Panc1 (cell line): Measurements from ENCODE around the gene SOAT1. TPM values are rescaled to one million over a fixed set of nuclear protein-coding genes. Genes with fewer than 3 reads are reported as not detected.

Source experiments
- ATAC-seq: fragments of 200-7000 bp; cut with Tn5 transposase; 2 replicates; pipeline ENCODE4 v1.9.1; 2020; ENCODE audit warnings: mild to moderate bottlenecking, moderate library complexity
- BruUV-seq: library from RNA; stranded (reverse); fragments of 400-500 nt; replicated peaks from 2 replicates; lab custom pipeline; 2021; lab: Mats Ljungman, UMichigan
- CTCF ChIA-PET: fragments of 300-600 bp; sonication (Branson Sonifier 250); formaldehyde crosslinking; loops from one replicate; lab custom pipeline; 2022; ENCODE audit warnings: antibody characterized with exemption; lab: Charles Lee
- POLR2A ChIA-PET: fragments of 300-600 bp; sonication (Branson Sonifier 250); formaldehyde crosslinking; loops from one replicate; lab custom pipeline; 2022; ENCODE audit warnings: antibody characterized with exemption; lab: Charles Lee
- DNase-seq: peaks from one replicate; pipeline ENCODE4 v3.0.0-alpha.2; 2010; ENCODE audit warnings: low read depth, low spot score
- H3K27ac ChIP-seq: 2 replicates; pipeline ENCODE4 v1.5.1; 2011; ENCODE audit warnings: mild to moderate bottlenecking, low read length, inconsistent platforms
- H3K27me3 ChIP-seq: fragments of 200-500 bp; sonication (Bioruptor generic); 2 replicates; pipeline ENCODE4 v1.6.0; 2014; ENCODE audit warnings: low read length, inconsistent platforms; ENCODE audit not compliant: control insufficient read depth, insufficient read depth
- H3K36me3 ChIP-seq: fragments of 200-500 bp; sonication (Bioruptor generic); 2 replicates; pipeline ENCODE4 v1.5.1; 2014; ENCODE audit warnings: inconsistent platforms, mild to moderate bottlenecking, low read length, moderate library complexity; ENCODE audit not compliant: control insufficient read depth, insufficient read depth
- H3K4me1 ChIP-seq: 2 replicates; pipeline ENCODE4 v1.5.1; 2011; ENCODE audit warnings: inconsistent platforms, mild to moderate bottlenecking, low read length, moderate library complexity; ENCODE audit not compliant: control insufficient read depth, insufficient read depth
- H3K4me3 ChIP-seq, 2 experiments: 2 replicates each; pipeline ENCODE4 v1.5.1; 2011 to 2012; ENCODE audit warnings: low read depth in 2 of 2, low read length in 2 of 2, mild to moderate bottlenecking in 2 of 2, inconsistent platforms in 1 of 2, moderate library complexity in 1 of 2
- H3K9me3 ChIP-seq: fragments of 200-500 bp; sonication (Bioruptor generic); 2 replicates; pipeline ENCODE4 v1.5.1; 2014; ENCODE audit warnings: low read depth, mild to moderate bottlenecking, inconsistent platforms, low read length, moderate library complexity; ENCODE audit not compliant: control insufficient read depth, insufficient read depth
- POLR2AphosphoS5 ChIP-seq: IDR thresholded peaks from 2 replicates; pipeline ENCODE4 v1.6.1; 2012; ENCODE audit warnings: mild to moderate bottlenecking, low read depth, low read length, moderate library complexity
- SIN3A ChIP-seq: IDR thresholded peaks from 2 replicates; pipeline ENCODE4 v1.6.1; 2012; ENCODE audit warnings: low read depth, mild to moderate bottlenecking, low read length, moderate library complexity, borderline replicate concordance; ENCODE audit not compliant: insufficient read depth
- TCF7L2 ChIP-seq: IDR thresholded peaks from 2 replicates; pipeline ENCODE4 v1.6.1; 2011; ENCODE audit warnings: mild to moderate bottlenecking, low read depth, low read length, inconsistent platforms
- in situ Hi-C: cut with HindIII; loops from 2 replicates; pipeline ENCODE4 v1.10.0; 2016; ENCODE audit warnings: low sequenced_read_pairs, low pct_unique_long_range_greater_than_20kb
- intact Hi-C: fragments of 100-400 bp; cut with micrococcal nuclease; formaldehyde crosslinking; loops from one replicate; pipeline ENCODE4 v1.10.0; 2022; ENCODE audit not compliant: unreplicated experiment
- total RNA-seq: library from RNA; stranded (reverse); gene quantifications from one replicate; pipeline ENCODE4 v1.2.1, GENCODE V29; 2021; ENCODE audit not compliant: unreplicated experiment
- TF ChIP-seq, protein P1 (sequence below): fragments of 450-650 bp; IDR thresholded peaks from 2 replicates; pipeline ENCODE4 v1.5.1; 2017; ENCODE audit warnings: mild to moderate bottlenecking
- TF ChIP-seq, protein P2 (sequence below), 2 experiments: IDR thresholded peaks; 2 replicates each; pipeline ENCODE4 v1.6.1; 2011 to 2012; ENCODE audit warnings: low read depth in 2 of 2, control low read depth in 1 of 2, low read length in 1 of 2, mild to moderate bottlenecking in 1 of 2, moderate library complexity in 1 of 2; ENCODE audit not compliant: insufficient read depth in 1 of 2

Gene SOAT1
- total RNA-seq, 1 experiment from 2014 or later, result 57.2 TPM

DNA sequence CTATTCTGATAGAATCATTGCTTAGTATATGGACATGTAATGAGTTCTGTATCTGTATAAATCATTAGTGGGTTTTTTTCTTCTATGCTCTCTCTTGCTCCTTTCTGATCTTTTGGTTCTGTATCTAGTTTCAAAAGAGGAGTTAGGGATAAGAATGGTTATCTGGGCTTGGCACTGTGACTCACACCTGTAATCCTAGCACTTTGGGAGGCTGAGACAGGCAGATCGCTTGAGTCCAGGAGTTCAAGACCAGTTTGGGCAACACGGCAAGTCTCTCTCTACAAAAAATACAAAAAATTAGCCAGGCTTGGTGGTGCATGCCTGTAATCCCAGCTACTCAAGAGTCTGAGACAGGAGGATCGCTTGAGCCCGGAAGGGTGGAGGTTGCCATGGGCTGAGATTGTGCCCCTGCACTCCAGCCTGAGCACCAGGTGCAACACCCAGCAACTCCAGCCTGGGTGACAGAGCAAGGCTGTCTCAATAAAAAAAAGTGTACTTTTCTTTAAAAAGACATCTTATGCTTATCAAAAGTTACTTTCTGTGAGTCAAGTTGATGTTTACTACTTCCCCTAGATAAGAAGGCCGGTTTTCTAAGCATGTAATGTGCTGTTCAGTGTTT, 44.5 kb downstream of the SOAT1 start:
- Histone ChIP-seq H3K27ac (no peak overlapping the region), H3K36me3 (peaks cover 12% of the 10 kb centered on the region), H3K9me3 (no peaks in the 10 kb centered on the region), H3K27me3 (no peaks in the 10 kb centered on the region), H3K4me1 (no peaks in the 10 kb centered on the region), H3K4me3 (no peak overlapping the region)
- ChIA-PET POLR2A (no interaction called here), CTCF (no interaction called here)
- DNase-seq, result no peak
- TF ChIP-seq TCF7L2, result no peak
- TF ChIP-seq, protein P1, sequence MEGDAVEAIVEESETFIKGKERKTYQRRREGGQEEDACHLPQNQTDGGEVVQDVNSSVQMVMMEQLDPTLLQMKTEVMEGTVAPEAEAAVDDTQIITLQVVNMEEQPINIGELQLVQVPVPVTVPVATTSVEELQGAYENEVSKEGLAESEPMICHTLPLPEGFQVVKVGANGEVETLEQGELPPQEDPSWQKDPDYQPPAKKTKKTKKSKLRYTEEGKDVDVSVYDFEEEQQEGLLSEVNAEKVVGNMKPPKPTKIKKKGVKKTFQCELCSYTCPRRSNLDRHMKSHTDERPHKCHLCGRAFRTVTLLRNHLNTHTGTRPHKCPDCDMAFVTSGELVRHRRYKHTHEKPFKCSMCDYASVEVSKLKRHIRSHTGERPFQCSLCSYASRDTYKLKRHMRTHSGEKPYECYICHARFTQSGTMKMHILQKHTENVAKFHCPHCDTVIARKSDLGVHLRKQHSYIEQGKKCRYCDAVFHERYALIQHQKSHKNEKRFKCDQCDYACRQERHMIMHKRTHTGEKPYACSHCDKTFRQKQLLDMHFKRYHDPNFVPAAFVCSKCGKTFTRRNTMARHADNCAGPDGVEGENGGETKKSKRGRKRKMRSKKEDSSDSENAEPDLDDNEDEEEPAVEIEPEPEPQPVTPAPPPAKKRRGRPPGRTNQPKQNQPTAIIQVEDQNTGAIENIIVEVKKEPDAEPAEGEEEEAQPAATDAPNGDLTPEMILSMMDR, result no peak
- no peak for TF ChIP-seq POLR2AphosphoS5
- no peak for ATAC-seq
- intact Hi-C loops (no loop called here), in situ Hi-C loops (no loop called here)
- BruUV-seq, result no TSS peak

DNA sequence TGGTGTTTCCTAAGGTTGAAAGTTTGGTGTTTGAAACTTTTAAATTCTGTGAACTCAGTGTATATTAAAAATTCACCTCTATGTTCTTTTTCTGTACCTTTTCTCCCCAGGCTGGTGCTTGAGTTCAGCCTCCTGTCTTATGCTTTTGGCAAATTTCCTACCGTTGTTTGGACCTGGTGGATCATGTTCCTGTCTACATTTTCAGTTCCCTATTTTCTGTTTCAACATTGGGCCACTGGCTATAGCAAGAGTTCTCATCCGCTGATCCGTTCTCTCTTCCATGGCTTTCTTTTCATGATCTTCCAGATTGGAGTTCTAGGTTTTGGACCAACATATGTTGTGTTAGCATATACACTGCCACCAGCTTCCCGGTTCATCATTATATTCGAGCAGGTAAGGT, 47.3 kb downstream of the SOAT1 start:
- in situ Hi-C loops, result no loop called here
- BruUV-seq, result no TSS peak
- CTCF ChIA-PET, result no interaction called here
- Histone ChIP-seq H3K9me3 (no peaks in the 10 kb centered on the region), H3K27ac (no peak overlapping the region), H3K4me1 (no peaks in the 10 kb centered on the region), H3K4me3 (no peak overlapping the region), H3K36me3 (peaks cover 15% of the 10 kb centered on the region), H3K27me3 (no peaks in the 10 kb centered on the region)
- POLR2A ChIA-PET, result interaction anchor here (0.6 kb wide), 1 partner anchor 28 kb away, joined by 3 read pairs; no protein-coding TSS in a partner anchor
- TF ChIP-seq TCF7L2 (no peak), SIN3A (no peak), POLR2AphosphoS5 (no peak)
- TF ChIP-seq, protein P1, result no peak
- TF ChIP-seq, protein P2, sequence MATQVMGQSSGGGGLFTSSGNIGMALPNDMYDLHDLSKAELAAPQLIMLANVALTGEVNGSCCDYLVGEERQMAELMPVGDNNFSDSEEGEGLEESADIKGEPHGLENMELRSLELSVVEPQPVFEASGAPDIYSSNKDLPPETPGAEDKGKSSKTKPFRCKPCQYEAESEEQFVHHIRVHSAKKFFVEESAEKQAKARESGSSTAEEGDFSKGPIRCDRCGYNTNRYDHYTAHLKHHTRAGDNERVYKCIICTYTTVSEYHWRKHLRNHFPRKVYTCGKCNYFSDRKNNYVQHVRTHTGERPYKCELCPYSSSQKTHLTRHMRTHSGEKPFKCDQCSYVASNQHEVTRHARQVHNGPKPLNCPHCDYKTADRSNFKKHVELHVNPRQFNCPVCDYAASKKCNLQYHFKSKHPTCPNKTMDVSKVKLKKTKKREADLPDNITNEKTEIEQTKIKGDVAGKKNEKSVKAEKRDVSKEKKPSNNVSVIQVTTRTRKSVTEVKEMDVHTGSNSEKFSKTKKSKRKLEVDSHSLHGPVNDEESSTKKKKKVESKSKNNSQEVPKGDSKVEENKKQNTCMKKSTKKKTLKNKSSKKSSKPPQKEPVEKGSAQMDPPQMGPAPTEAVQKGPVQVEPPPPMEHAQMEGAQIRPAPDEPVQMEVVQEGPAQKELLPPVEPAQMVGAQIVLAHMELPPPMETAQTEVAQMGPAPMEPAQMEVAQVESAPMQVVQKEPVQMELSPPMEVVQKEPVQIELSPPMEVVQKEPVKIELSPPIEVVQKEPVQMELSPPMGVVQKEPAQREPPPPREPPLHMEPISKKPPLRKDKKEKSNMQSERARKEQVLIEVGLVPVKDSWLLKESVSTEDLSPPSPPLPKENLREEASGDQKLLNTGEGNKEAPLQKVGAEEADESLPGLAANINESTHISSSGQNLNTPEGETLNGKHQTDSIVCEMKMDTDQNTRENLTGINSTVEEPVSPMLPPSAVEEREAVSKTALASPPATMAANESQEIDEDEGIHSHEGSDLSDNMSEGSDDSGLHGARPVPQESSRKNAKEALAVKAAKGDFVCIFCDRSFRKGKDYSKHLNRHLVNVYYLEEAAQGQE (IDR thresholded peaks at IDR 0.05; ENCODE audit: insufficient read depth in 1 of 2, low read depth in 2 of 2, low read length in 1 of 2), result no peak
- DNase-seq, result no peak
- intact Hi-C loops, result no loop called here
- no peak for ATAC-seq
